Activated CD8-positive, alpha-beta T cell treated with anti-CD3 and anti-CD28 coated beads for 36 hours (primary cell): ENCODE measurements around the gene WDR18. TPM values are rescaled to one million over a fixed set of nuclear protein-coding genes. Genes with fewer than 3 reads are reported as not detected.

Experiments used
- ATAC-seq: fragments of 200-7000 bp; cut with Tn5 transposase; one replicate; pipeline ENCODE4 v1.10.0; 2021; ENCODE audit warnings: mild to moderate bottlenecking, moderate library complexity
- CTCF ChIA-PET: fragments of 350-600 bp; sonication (Branson Sonifier 250); formaldehyde crosslinking; loops from one replicate; lab custom pipeline; 2021; ENCODE audit warnings: antibody characterized with exemption; lab: Charles Lee
- POLR2A ChIA-PET: fragments of 350-600 bp; sonication (Branson Sonifier 250); formaldehyde crosslinking; loops from one replicate; lab custom pipeline; 2021; ENCODE audit warnings: antibody characterized with exemption; lab: Charles Lee
- DNase-seq: peaks from one replicate; pipeline ENCODE4 v3.0.0-alpha.2; 2020
- H3K27ac Mint-ChIP-seq: one replicate; pipeline ENCODE4 v1.8.0; 2021; ENCODE audit warnings: mild to moderate bottlenecking, mixed read lengths
- H3K27me3 Mint-ChIP-seq: one replicate; pipeline ENCODE4 v1.8.0; 2021; ENCODE audit warnings: mixed read lengths
- H3K36me3 Mint-ChIP-seq: one replicate; pipeline ENCODE4 v1.8.0; 2021; ENCODE audit warnings: low read depth, mixed read lengths
- H3K4me1 Mint-ChIP-seq: one replicate; pipeline ENCODE4 v1.8.0; 2021; ENCODE audit warnings: low read depth, mixed read lengths
- H3K4me3 Mint-ChIP-seq: one replicate; pipeline ENCODE4 v1.8.0; 2021; ENCODE audit warnings: mild to moderate bottlenecking, moderate library complexity, mixed read lengths
- H3K9me3 Mint-ChIP-seq: one replicate; pipeline ENCODE4 v1.8.0; 2021; ENCODE audit warnings: mixed read lengths
- CTCF ChIP-seq: fragments of 200-600 bp; IDR thresholded peaks from one replicate; pipeline ENCODE4 v1.8.0; 2022; ENCODE audit warnings: antibody characterized with exemption, mild to moderate bottlenecking
- intact Hi-C: fragments of 100-400 bp; cut with micrococcal nuclease; formaldehyde crosslinking; loops from one replicate; pipeline ENCODE4 v1.10.0; 2022
- total RNA-seq, 2 experiments: library from RNA; stranded (reverse); gene quantifications; one replicate each; pipeline ENCODE4 v1.2.3, GENCODE V29; 2021

WDR18 gene
- total RNA-seq, 2 experiments from 2014 or later, result 75.3 to 78.1 TPM

GRCh38 chr19:953445-954271, 30.5 kb upstream of the WDR18 start:
- Mint-ChIP-seq H3K4me3 (no peak overlapping the region), H3K36me3 (no peaks in the 10 kb centered on the region), H3K27me3 (no peaks in the 10 kb centered on the region), H3K9me3 (no peaks in the 10 kb centered on the region), H3K27ac (no peak overlapping the region), H3K4me1 (peaks cover 9% of the 10 kb centered on the region)
- DNase-seq, result no peak
- POLR2A ChIA-PET, result no interaction called here
- TF ChIP-seq CTCF, result no peak
- intact Hi-C loops, result no loop called here
- ATAC-seq, result no peak
- CTCF ChIA-PET, result no interaction called here

GRCh38 chr19:954272-954671, 29.9 kb upstream of the WDR18 start:
- intact Hi-C loops, result no loop called here
- H3K4me3 Mint-ChIP-seq, result no peak overlapping the region
- DNase-seq (no peak), ATAC-seq (no peak)
- no peak overlapping the region for H3K27ac Mint-ChIP-seq
- ChIA-PET POLR2A (no interaction called here), CTCF (no interaction called here)
- no peaks in the 10 kb centered on the region for H3K9me3 Mint-ChIP-seq
- TF ChIP-seq CTCF, result no peak
- no peaks in the 10 kb centered on the region for H3K27me3 Mint-ChIP-seq
- no peaks in the 10 kb centered on the region for H3K36me3 Mint-ChIP-seq
- peaks cover 12% of the 10 kb centered on the region for H3K4me1 Mint-ChIP-seq

GRCh38 chr19:954672-955494, 29.3 kb upstream of the WDR18 start:
- Mint-ChIP-seq H3K4me3 (no peak overlapping the region), H3K27me3 (no peaks in the 10 kb centered on the region), H3K36me3 (no peaks in the 10 kb centered on the region), H3K9me3 (no peaks in the 10 kb centered on the region), H3K27ac (no peak overlapping the region), H3K4me1 (peaks cover 12% of the 10 kb centered on the region)
- ATAC-seq, result peak; percentile 12
- no peak for TF ChIP-seq CTCF
- ChIA-PET CTCF (no interaction called here), POLR2A (interaction anchor here (0.6 kb wide), 1 partner anchor 133 kb away, joined by 4 read pairs; no protein-coding TSS in a partner anchor)
- intact Hi-C loops, result no loop called here
- DNase-seq, result no peak

GRCh38 chr19:955803-956765, 28.1 kb upstream of the WDR18 start:
- intact Hi-C loops, result no loop called here
- no peak overlapping the region for H3K27ac Mint-ChIP-seq

More at GRCh38 chr19:955803-956765, 28.1 kb upstream of the WDR18 start:
- H3K4me3 Mint-ChIP-seq, result no peak overlapping the region
- H3K9me3 Mint-ChIP-seq, result no peaks in the 10 kb centered on the region
- ChIA-PET POLR2A (interaction anchor here (0.6 kb wide), 2 partner anchors 148 to 262 kb away, joined by 3 read pairs; no protein-coding TSS in a partner anchor), CTCF (no interaction called here)
- TF ChIP-seq CTCF, result no peak
- ATAC-seq (no peak), DNase-seq (no peak)
- no peaks in the 10 kb centered on the region for H3K36me3 Mint-ChIP-seq
- no peaks in the 10 kb centered on the region for H3K27me3 Mint-ChIP-seq
- H3K4me1 Mint-ChIP-seq, result peaks cover 12% of the 10 kb centered on the region
